ENCODE measurements around the gene FANCL.
"Not testable (repeated sequence)": the region's sequence is repeated elsewhere in the genome, so short reads cannot be mapped to it uniquely, and the experiment has no call there.

FANCL gene
- long read RNA-seq, transcript FANCL-201 (14 exons, 1,683 nt), result major isoform, 20 of 95 reads
- long read RNA-seq, partial matches to known transcripts, result 3 of 95 reads
- long read RNA-seq, other reads (novel, unspliced or antisense), result 65 of 95 reads

DNA sequence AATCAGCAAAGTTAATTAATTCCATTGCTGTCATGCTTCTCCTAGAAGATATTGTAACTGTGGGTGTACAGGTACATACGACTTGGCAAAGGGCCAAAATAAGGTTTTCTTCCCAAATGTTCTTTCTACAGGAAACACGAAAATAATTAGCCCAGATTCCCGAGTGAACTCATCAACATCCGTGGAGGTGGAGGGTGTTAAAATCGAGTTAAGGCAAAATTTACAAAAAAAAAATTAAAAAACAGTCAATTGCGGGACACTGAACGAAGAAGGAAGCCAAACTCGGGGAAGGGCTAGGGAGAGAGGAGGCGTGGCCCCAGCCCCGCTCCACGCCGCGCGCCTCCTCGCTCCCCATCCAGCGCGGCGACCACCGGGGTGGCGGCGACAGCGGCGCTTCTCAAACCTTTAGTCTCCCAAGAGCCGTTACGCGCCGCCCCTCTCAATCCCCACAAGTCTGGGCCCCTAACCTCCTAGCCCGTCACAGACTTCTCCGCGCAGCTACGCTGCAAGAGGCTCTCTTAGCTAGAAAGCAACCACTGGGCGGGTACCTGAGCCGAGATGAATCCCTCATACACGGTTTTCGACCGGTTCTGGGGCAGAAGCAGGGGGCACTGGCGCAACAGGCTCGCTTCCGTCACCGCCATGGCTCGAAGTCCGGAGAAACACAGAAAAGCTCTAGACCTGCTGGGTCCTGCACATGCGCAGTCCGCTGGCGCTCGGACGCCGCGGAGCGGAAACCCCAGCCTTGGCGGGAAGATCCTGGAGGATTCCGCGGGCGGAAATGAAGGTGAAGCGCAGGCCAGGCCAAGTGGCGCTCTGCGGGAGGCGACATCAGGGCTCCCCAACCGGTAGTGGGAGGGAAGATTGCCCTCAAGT, at the start of gene FANCL:
Gene FANCL, minus strand, starts transcription at position 656 of the 876 bp plus-strand sequence. Its CDS starts 12 bp downstream, at position 644.
- Histone ChIP-seq H3K27ac (replicated peaks) (peak within 1 kb of the TSS; percentile 96), H3K4me3 (replicated peaks; ENCODE audit: insufficient read depth, low read length) (peak within 1 kb of the TSS; percentile 90), H3K27me3 (ENCODE audit: insufficient read depth, poor library complexity, severe bottlenecking) (no peaks in the 10 kb centered on the region)
- TF ChIP-seq POLR2AphosphoS5 (IDR thresholded peaks at IDR 0.05; ENCODE audit: low read depth), result peak; percentile 84
- TF ChIP-seq, protein P1, sequence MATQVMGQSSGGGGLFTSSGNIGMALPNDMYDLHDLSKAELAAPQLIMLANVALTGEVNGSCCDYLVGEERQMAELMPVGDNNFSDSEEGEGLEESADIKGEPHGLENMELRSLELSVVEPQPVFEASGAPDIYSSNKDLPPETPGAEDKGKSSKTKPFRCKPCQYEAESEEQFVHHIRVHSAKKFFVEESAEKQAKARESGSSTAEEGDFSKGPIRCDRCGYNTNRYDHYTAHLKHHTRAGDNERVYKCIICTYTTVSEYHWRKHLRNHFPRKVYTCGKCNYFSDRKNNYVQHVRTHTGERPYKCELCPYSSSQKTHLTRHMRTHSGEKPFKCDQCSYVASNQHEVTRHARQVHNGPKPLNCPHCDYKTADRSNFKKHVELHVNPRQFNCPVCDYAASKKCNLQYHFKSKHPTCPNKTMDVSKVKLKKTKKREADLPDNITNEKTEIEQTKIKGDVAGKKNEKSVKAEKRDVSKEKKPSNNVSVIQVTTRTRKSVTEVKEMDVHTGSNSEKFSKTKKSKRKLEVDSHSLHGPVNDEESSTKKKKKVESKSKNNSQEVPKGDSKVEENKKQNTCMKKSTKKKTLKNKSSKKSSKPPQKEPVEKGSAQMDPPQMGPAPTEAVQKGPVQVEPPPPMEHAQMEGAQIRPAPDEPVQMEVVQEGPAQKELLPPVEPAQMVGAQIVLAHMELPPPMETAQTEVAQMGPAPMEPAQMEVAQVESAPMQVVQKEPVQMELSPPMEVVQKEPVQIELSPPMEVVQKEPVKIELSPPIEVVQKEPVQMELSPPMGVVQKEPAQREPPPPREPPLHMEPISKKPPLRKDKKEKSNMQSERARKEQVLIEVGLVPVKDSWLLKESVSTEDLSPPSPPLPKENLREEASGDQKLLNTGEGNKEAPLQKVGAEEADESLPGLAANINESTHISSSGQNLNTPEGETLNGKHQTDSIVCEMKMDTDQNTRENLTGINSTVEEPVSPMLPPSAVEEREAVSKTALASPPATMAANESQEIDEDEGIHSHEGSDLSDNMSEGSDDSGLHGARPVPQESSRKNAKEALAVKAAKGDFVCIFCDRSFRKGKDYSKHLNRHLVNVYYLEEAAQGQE (IDR thresholded peaks at IDR 0.05; ENCODE audit: insufficient replicate concordance, low read depth), result peak; percentile 14
- no peak for TF ChIP-seq CTCF (IDR thresholded peaks at IDR 0.05; ENCODE audit: insufficient read depth, low read length)
- peak; percentile 63 for TF ChIP-seq GABPA (IDR thresholded peaks at IDR 0.05; ENCODE audit: low read depth)
- peak; percentile 61 to 88 for DNase-seq (ENCODE audit: low read depth in 1 of 2, low spot score in 1 of 2)

GRCh38 chr2:58289029-58289428, 47.9 kb upstream of the FANCL start:
- no peak for DNase-seq (ENCODE audit: low read depth in 1 of 2, low spot score in 1 of 2)
- Histone ChIP-seq H3K27ac (replicated peaks) (no peak overlapping the region), H3K4me3 (replicated peaks; ENCODE audit: insufficient read depth, low read length) (no peak overlapping the region), H3K27me3 (ENCODE audit: insufficient read depth, poor library complexity, severe bottlenecking) (no peaks in the 10 kb centered on the region)
- TF ChIP-seq SPI1 (IDR thresholded peaks at IDR 0.05; ENCODE audit: borderline replicate concordance, low read depth) (no peak), CTCF (IDR thresholded peaks at IDR 0.05; ENCODE audit: insufficient read depth, low read length) (no peak)

DNA sequence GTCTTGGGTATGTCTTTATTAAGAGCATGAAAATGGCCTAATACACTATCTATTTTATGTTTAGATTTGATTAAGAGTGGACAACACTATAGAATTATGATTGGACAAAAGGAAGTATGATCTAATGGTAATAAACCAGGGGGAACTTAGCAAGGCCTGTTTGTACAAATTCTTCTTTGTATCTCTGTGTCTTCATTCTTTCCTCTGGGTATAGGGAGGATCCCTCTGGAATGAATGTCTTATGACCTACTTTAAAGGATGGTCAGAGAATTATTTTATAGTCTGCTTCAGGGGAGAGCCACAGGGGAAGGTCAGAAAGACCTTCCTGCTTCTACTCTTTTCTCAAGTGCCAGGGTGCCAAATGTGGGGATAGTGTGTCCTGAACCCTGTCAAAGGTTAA, 42.8 kb upstream of the FANCL start:
- H3K27ac ChIP-seq (replicated peaks), result no peak overlapping the region
- TF ChIP-seq POLR2AphosphoS5 (IDR thresholded peaks at IDR 0.05; ENCODE audit: low read depth), result no peak
- no peak for DNase-seq (ENCODE audit: low read depth in 1 of 2, low spot score in 1 of 2)
- H3K4me3 ChIP-seq (replicated peaks; ENCODE audit: insufficient read depth, low read length), result no peak overlapping the region
- H3K27me3 ChIP-seq (ENCODE audit: insufficient read depth, poor library complexity, severe bottlenecking), result no peaks in the 10 kb centered on the region

DNA sequence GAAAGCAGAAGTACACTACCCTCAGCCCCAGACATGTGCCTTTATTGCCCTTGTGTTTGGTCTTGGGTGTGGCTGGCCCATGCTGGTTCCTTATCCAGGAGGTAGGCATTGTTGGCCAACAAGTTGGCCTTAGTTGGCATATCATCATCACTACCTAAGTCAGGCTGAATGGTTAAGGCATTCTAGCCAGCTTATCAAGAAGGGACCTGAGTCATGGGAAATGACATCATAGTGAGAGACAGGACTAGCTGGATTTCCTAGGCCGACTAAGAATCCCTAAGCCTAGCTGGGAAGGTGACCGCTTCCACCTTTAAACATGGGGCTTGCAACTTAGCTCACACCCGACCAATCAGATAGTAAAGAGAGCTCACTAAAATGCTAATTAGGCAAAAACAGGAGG, 34.0 kb upstream of the FANCL start:
- not testable (repeated sequence) for H3K27me3 ChIP-seq (ENCODE audit: insufficient read depth, poor library complexity, severe bottlenecking); DNase-seq (ENCODE audit: low read depth in 1 of 2, low spot score in 1 of 2); H3K27ac ChIP-seq (replicated peaks); H3K4me3 ChIP-seq (replicated peaks; ENCODE audit: insufficient read depth, low read length)

- Histone ChIP-seq H3K4me3 (replicated peaks; ENCODE audit: insufficient read depth, low read length) (no peak overlapping the region), H3K27ac (replicated peaks) (no peak overlapping the region), H3K27me3 (ENCODE audit: insufficient read depth, poor library complexity, severe bottlenecking) (no peaks in the 10 kb centered on the region)
- DNase-seq (ENCODE audit: low read depth in 1 of 2, low spot score in 1 of 2), result no peak
- TF ChIP-seq GABPA (IDR thresholded peaks at IDR 0.05; ENCODE audit: low read depth), result no peak
- TF ChIP-seq CTCF (IDR thresholded peaks at IDR 0.05; ENCODE audit: insufficient read depth, low read length), result no peak
- no peak for TF ChIP-seq POLR2AphosphoS5 (IDR thresholded peaks at IDR 0.05; ENCODE audit: low read depth)
- no peak for TF ChIP-seq SPI1 (IDR thresholded peaks at IDR 0.05; ENCODE audit: borderline replicate concordance, low read depth)
- TF ChIP-seq, protein P1 (IDR thresholded peaks at IDR 0.05; ENCODE audit: insufficient replicate concordance, low read depth), result no peak
Measured at GRCh38 chr2:58271826-58272225, 30.7 kb upstream of the FANCL start.

Data from HL-60 (cell line).